CD4-positive, alpha-beta T cell treated with Interleukin-4 for 4 hours (primary cell): ENCODE results near the gene SRGAP1.

Experiments used
- DNase-seq: peaks from one replicate; pipeline ENCODE4 v3.0.0-alpha.2; 2020

Gene SRGAP1

GRCh38 chr12:63977441-63977840 lies 132.9 kb downstream of the SRGAP1 start:
- no peak for DNase-seq

GRCh38 chr12:63978519-63978918 lies 134.0 kb downstream of the SRGAP1 start:
- no peak for DNase-seq

GRCh38 chr12:63980211-63980610 lies 135.7 kb downstream of the SRGAP1 start:
- DNase-seq = no peak

GRCh38 chr12:63981343-63981742 lies 136.8 kb downstream of the SRGAP1 start:
- DNase-seq = no peak

- no peak for DNase-seq
Observed at GRCh38 chr12:63982604-63983295, 138.2 kb downstream of the SRGAP1 start.

GRCh38 chr12:63985456-63985855 lies 141.0 kb downstream of the SRGAP1 start:
- DNase-seq = no peak

GRCh38 chr12:63985945-63986344 lies 141.4 kb downstream of the SRGAP1 start:
- DNase-seq = no peak

GRCh38 chr12:63989301-63989845 lies 144.9 kb downstream of the SRGAP1 start:
- DNase-seq = no peak

- DNase-seq = no peak
Observed at GRCh38 chr12:63990828-63991547, 146.5 kb downstream of the SRGAP1 start.

- DNase-seq = no peak
Observed at GRCh38 chr12:63994704-63995103, 150.2 kb downstream of the SRGAP1 start.

GRCh38 chr12:63995512-63995911 lies 151.0 kb downstream of the SRGAP1 start:
- DNase-seq = no peak

GRCh38 chr12:63996556-63996955 lies 152.1 kb downstream of the SRGAP1 start:
- no peak for DNase-seq

- DNase-seq = no peak
Observed at GRCh38 chr12:63997198-63997597, 152.7 kb downstream of the SRGAP1 start.

GRCh38 chr12:63998584-63998983 lies 154.1 kb downstream of the SRGAP1 start:
- DNase-seq = no peak

- DNase-seq = no peak
Observed at GRCh38 chr12:63999853-64000252, 155.4 kb downstream of the SRGAP1 start.

GRCh38 chr12:64001439-64001838 lies 156.9 kb downstream of the SRGAP1 start:
- DNase-seq = no peak

- DNase-seq = no peak
Observed at GRCh38 chr12:64004641-64005040, 160.1 kb downstream of the SRGAP1 start.

- no peak for DNase-seq
Observed at GRCh38 chr12:64006211-64006825, 161.8 kb downstream of the SRGAP1 start.

GRCh38 chr12:64007853-64008252 lies 163.4 kb downstream of the SRGAP1 start:
- DNase-seq = no peak

- DNase-seq = no peak
Observed at GRCh38 chr12:64008596-64008995, 164.1 kb downstream of the SRGAP1 start.

- no peak for DNase-seq
Observed at GRCh38 chr12:64009321-64010068, 165.0 kb downstream of the SRGAP1 start.

- no peak for DNase-seq
Observed at GRCh38 chr12:64010069-64010686, 165.7 kb downstream of the SRGAP1 start.

GRCh38 chr12:64016521-64016920 lies 172.0 kb downstream of the SRGAP1 start:
- DNase-seq = no peak
